Measurements from ENCODE around the gene ARAP1.

Gene ARAP1

DNA sequence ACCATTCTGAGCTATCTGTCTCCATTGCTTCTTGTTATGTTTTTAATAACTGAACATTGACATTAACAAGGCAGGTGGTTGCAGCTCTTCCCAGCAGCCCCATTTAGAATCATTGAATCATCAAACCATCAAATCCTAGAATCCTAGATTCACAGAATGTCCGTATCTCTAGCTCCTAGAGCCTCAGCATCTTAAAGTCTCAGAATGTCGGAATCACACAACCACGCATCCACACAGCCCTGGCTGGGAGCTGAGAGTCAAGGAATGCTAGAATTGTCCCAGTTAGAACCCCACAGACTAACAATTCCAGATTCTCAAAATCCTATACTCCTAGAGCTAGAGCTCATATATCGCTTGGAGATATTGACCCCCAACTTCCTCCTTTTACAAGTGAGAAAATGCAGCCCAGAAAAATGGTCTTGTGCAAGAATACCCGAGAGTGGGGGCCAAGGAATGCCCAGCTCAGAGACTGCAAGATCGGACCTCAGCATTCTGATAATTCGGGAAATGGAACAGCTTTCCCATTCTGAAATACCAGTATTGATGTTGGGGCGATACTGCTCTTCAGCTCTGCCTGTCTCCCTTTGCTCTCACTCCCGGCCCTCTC lies 116.8 kb downstream of the ARAP1 start:
- no peak overlapping the region for H3K4me3 ChIP-seq (ENCODE audit: low read length)
- TF ChIP-seq ZNF274 (IDR thresholded peaks at IDR 0.05; ENCODE audit: low read depth, low read length), result no peak

All from GM08714 (cell line).